ENCODE measurements around the gene NOTCH3.

NOTCH3 gene

DNA sequence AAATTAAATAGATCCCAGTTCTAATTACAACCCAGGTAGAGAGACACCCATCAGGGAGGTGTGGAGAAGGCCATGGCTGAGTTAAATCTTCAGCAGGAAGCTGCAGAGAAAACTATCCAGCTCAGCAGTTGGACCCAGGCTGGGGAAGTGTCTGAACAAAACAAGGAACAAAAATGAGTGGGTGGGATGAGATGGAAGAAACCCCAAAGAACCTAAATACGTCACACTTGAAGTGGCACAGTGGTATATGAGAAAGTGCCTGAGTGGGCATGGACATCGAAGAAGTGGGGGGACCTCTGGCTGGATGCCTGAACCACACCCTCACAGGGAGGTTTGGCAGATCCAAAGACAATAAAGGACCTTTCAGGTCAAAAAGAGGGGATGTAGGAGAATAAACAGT is 35.0 kb upstream of the NOTCH3 start:
- DNase-seq, result no peak

DNA sequence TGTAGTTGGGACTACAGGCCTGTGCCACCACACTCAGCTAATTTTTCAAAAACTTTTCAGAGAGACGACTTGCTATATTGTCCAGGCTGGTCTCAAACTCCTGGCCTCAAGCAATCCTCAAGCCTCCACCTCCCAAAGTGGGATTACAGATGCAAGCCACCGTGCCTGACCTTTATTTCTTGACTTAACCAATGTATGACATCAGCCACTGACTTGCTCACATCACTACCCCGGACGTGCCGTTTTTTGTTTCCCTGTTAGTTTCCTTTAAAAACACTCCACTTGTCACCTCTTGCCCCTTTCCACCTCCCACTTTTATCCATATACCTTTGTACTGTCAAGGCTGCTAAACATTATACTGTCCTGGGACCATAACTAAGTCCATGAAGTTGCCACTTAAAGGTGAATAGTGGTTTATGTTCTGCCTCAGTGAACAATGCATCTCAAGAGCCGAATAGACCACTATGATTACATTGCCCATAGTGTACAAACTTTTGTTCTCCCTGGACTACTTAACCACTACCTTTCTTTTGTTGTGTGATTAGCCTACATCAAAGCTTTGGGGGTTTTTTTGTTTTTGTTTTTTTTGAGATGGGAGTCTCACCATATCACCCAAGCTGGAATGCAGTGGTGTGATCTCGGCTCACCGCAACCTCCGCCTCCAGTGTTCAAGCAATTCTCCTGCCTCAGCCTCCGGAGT is 33.8 kb upstream of the NOTCH3 start:
- no peak for DNase-seq

DNA sequence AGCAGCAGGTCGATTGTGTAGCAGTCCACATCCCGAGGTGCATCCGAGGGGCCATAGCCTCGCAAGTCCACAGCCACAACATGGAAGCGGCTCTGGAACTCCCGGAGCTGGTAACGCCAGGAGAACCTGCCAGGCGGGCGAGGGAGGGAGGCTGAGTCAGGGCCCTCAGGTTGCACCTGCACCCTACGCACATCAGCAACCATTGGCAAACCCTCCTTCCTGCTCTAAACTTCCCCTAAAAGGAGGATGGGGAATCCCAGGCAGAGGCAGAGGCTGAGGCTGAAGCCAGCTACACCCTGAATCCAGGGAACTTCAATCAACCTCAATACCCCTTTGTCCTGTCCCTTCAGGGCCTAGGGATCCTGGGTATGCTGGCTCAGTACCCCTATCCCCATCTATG is 30.5 kb upstream of the NOTCH3 start:
- DNase-seq, result no peak

- DNase-seq, result no peak
These were observed 26.5 kb upstream of the NOTCH3 start for GRCh38 chr19:15227261-15227660.

DNA sequence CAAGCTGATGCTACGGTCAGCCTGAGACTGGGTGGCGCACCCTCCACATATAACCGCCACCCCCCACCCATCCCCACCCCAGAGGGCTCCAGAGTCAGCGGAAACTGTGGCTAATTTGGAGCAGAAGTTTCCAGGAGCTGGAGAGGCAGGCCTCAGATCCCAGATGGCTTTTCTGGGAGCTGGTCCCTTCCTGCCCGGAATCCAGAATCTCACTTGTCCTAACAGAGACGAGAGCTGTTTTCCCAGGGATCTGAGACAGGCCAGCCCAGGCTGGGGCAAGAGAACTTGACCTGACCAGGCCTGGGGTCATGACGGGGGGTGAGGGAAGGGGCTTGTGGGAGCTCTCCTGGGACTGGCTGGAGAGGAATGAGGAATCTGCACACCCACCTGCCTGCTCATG is 25.0 kb upstream of the NOTCH3 start:
- DNase-seq, result no peak

DNA sequence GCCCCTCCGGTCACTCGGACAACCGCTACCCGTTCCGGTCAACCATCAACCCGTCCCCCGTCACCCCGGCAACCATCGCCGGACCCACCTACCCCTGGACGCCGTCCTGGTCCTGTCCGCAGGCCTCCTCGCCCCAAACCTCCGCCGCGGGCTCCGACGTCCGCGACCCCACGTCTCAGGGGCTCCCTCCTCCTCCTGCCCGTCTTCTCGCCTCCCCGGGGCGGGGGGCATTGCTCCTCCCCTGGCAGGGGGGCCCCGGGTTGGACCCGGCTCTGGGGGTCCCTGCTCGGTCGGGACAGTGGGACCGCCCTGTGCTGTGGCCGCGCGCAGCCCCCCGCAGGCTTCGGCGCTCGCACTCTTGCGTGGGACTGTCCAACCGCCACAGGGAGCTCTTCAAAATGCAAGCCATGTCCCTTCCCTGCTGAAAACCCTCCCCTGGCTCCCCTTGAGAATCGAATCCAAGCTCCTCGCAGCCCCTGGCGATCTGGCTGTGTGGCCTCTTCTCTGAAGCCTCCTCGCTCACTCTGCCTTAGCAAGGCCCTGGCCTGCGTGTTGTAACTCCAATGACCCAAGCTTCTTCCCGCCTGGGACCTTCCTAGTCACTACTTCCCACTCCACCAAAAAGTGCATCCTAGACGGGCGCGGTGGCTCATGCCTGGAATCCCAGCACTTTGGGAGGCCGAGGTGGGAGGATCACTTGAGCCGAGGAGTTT is 23.0 kb upstream of the NOTCH3 start:
- no peak for DNase-seq

DNA sequence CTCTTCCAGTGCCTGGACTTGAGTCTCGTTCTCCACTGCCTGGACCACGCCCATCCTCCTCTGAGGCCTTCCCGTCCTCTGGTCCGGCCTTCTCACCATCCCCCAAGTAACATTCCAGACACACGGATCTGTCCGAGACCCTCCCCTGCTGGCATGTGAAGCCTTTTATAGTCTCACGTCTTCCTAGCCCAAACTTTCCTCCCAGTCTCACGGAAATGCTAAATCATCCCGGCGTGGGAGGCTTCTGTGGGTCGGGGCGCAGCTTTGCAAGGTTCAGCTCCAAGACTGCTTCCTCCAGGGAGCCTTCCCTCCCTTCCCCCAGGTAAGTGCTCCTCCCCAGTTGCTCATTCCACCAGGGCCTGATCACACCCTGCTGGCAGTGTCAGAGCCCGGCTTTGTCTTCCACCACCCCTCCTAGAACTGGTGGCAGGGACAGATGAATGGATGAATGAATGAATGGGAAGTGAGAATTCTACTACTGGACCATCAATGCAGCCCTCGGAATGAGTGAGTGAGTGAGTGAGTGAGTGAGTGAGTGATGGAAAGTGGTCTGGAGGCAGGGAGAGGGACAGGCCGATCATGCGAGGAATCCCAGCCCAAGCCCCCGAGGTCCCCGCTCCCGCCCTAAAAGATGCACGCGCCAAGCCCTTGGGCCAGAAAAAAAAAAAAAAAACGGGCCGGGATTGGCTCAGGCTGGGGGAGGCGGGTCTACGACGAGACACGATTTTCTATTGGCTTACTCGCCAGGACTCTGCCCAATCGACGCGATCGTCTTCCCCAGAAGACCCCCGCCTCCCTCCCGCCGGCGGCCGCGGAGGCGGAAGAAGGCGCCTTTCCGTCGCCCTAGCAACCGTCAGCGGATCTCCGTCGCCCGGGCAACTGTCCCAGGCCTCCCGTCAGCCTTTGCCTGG is 22.2 kb upstream of the NOTCH3 start:
- DNase-seq, result peak; percentile 78 to 84

DNA sequence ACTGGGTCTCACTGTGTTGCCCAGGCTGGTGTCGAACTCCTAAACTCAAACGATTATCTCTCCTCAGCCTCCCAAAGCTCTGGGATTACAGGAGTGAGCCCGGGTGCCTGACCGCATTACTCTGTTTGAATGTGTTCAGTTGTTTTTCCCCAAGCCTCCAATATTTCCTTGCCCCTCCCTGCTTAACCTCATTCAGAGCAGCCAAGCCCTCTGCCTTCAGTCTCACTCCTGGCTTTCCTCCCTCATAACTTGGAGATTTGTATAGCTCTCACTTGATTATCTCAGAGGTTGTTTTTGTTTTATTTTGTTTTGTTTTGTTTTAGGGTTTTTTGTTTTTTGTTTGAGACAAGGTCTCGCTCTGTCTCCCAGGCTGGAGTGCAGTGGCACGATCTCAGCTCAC is 20.0 kb upstream of the NOTCH3 start:
- no peak for DNase-seq

DNA sequence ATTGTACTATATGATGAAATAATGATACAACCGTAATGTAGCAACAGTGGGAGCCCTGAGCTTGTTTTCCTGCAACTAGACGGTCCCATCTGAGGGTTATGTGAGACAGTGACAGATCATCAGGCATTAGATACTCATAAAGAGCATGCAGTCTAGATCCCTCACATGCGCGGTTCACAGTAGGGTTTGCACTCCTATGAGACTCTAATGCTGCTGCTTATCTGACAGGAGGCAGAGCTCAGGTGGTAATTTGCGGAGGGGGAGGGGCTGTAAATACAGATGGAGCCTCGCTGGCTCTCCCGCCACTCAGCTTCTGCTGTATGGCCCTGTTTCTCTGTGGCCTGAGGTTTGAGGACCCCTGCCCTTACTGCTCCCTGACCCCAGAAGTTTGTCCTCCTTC is 17.7 kb upstream of the NOTCH3 start:
- DNase-seq, result no peak

DNA sequence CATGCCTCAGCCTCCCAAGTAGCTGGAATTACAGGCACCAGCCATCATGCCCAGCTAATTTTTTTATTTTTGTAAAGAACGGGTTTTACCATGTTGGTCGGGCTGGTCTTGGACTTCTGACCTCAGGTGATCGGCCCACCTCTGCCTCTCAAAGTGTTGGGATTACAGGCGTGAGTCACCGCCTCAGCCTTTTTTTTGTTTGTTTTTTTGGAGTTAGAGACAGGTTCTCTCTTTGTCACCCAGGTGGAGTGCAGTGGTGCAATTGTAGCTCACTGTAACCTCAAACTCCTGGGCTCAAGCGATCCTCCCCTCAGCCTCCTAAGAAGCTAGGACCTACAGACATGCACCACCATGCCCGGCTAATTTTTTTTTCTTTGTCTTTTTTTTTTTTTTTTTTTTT is 15.6 kb upstream of the NOTCH3 start:
- no peak for DNase-seq

GRCh38 chr19:15213715-15214381 is 13.1 kb upstream of the NOTCH3 start:
- DNase-seq, result no peak

- no peak for DNase-seq
These were observed 11.9 kb upstream of the NOTCH3 start for GRCh38 chr19:15212711-15213110.

DNA sequence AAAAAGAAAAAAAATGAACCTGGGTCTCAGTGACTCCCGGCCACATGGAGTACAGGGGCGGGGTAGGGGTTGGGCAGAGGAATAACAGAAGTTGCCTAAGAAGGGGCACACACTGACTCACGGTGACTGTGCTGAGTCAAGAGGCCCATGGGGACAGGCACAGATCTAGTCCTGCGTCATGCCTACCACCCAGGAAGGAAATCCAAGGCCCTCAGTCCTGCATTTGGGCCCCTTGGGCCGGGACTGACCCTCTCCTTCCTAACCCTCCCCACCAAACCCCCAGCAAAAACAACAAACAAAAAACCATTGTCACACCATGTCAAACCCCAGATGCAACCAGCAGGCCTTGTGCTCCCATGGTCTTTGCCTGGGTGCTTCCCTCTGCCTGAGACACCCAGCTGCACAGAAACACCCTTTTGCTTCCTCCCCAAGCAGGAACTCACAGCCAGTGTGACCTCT is 9.6 kb upstream of the NOTCH3 start:
- DNase-seq, result no peak

- DNase-seq, result no peak
These were observed 704 bp upstream of the NOTCH3 start for GRCh38 chr19:15201374-15202023.

GRCh38 chr19:15199661-15200552 is 888 bp downstream of the NOTCH3 start:
- no peak for DNase-seq

DNA sequence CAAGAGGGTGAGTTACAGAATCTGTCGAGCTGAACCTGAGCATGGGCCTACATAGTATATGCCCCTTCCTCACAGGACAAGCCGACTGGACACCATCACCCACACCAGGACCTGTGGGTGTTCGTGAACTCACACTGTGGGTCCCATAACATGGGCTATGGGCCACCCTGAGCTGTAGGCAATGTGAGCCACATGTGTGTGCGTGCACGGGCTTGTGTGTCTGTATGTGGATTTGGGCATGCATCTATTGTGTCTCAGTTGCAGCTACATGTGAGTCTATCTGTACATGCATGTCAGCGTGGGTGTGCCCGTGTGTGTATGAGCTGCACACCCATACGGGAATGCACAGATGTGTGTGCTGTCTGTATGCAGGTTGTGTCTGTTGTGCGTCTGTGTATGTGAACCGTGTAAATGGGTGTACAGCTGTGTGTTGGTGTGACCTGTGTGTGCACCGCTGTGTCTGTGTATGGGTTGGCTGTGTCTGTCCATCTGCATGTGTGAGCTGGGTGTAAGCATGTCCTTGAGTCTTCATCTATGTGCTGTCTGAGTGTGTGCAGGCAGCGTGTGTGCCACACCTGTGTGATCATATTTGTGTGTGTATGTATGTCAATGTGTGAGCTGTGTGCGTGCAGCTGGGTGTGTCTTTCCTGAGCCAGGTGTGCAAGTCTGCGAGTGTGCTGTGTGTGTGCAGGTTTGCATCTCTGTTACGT is 1.7 kb downstream of the NOTCH3 start:
- no peak for DNase-seq

DNA sequence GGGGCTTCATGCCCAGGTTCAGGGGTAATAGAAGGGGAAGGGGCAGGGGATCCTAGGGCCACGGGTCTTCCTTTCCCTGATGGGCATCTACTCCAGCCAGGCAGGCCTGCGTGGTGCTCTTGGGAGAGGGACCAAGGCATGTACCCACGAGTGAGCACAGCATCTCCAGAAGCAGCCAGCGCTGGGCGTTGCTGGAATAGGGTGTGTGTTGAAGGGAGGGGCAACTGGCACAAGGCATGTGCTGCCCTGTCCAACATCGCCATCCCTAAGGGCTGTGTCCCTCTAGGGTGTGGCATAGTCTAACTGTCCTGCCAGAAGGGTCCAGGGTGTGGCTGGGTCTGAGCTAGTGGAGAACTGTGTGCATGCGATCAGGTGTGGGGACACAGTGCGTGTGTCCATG is 2.9 kb downstream of the NOTCH3 start:
- DNase-seq, result no peak

DNA sequence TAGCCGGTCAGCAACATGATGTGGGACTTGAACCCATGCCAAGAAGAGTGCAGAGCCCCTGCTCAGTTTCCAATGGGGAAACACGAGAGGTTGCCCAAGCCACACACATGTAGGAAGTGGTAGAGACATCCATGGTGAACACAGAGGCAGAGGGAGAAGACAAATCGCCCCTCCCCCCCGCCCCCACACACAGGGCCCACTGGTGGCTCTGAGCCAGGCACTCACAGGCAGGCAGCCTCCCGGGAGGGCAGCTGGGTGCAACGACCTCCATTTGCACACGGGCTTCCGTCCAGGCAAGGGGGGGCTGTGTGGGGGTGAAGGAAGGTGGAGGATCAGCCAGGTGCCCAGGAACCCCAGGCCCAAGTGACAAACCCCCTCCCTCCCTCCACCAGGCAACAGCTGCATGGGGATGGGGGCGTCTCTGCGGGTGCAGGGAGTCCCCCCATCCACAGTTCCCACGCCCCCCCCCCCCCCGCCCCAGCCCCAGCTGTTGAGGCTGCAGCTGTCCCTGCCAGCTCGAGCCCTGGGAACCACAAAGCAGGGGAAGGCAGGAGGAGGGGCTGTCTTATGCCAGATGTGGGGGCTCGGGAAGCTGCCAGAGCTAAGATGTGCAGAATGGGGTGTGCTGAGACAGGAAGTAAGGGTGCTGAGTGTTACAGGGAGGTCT is 3.4 kb downstream of the NOTCH3 start:
- no peak for DNase-seq

- no peak for DNase-seq
These were observed 4.3 kb downstream of the NOTCH3 start for GRCh38 chr19:15196360-15197005.
